DOHH2 (cell line): ENCODE results near the gene S100A16.

Experiments
- H3F3A ChIP-seq: fragments of 200-600 bp; sonication (generic), shearing (Covaris generic); 2 replicates; pipeline ENCODE4 v1.6.0; 2016; ENCODE audit warnings: antibody characterized with exemption, mild to moderate bottlenecking; ENCODE audit not compliant: control insufficient read depth, insufficient read depth
- H3K27ac ChIP-seq: fragments of 200-600 bp; sonication (generic); 2 replicates; pipeline ENCODE4 v1.5.1; 2014; ENCODE audit warnings: low read depth, mild to moderate bottlenecking, low read length, moderate library complexity
- H3K27me3 ChIP-seq: fragments of 200-600 bp; sonication (generic); 2 replicates; pipeline ENCODE4 v1.6.1; 2014; ENCODE audit warnings: mild to moderate bottlenecking, low read length, mixed read lengths; ENCODE audit not compliant: control insufficient read depth
- H3K36me3 ChIP-seq: fragments of 200-600 bp; sonication (generic); 2 replicates; pipeline ENCODE4 v1.6.1; 2014; ENCODE audit warnings: mild to moderate bottlenecking, low read length, moderate library complexity, mixed read lengths; ENCODE audit not compliant: control insufficient read depth
- H3K4me1 ChIP-seq: fragments of 200-600 bp; sonication (generic); 2 replicates; pipeline ENCODE4 v1.6.1; 2014; ENCODE audit warnings: mild to moderate bottlenecking, low read length, mixed read lengths; ENCODE audit not compliant: control insufficient read depth
- H3K4me2 ChIP-seq: fragments of 200-600 bp; sonication (generic); 2 replicates; pipeline ENCODE4 v1.6.0; 2014; ENCODE audit warnings: mild to moderate bottlenecking, low read length, moderate library complexity
- H3K4me3 ChIP-seq: fragments of 200-600 bp; sonication (generic); 2 replicates; pipeline ENCODE4 v1.5.1; 2014; ENCODE audit warnings: mild to moderate bottlenecking, low read length, mixed read lengths
- H3K79me2 ChIP-seq: fragments of 200-600 bp; sonication (generic); 2 replicates; pipeline ENCODE4 v1.6.1; 2014; ENCODE audit warnings: mild to moderate bottlenecking, low read length, mixed read lengths; ENCODE audit not compliant: control insufficient read depth
- H3K9me2 ChIP-seq: fragments of 200-600 bp; sonication (generic); replicated peaks from 2 replicates; pipeline ENCODE4 v1.6.1; 2014; ENCODE audit warnings: mild to moderate bottlenecking, low read length, mixed read lengths; ENCODE audit not compliant: control insufficient read depth
- H3K9me3 ChIP-seq: fragments of 200-600 bp; sonication (generic); 2 replicates; pipeline ENCODE4 v1.6.1; 2014; ENCODE audit warnings: antibody characterized with exemption, low read length, mixed read lengths; ENCODE audit not compliant: control insufficient read depth, insufficient read depth
- H4K20me1 ChIP-seq: fragments of 200-600 bp; sonication (generic); 2 replicates; pipeline ENCODE4 v1.6.0; 2014; ENCODE audit warnings: low read depth, mild to moderate bottlenecking, antibody characterized with exemption, low read length, moderate library complexity; ENCODE audit not compliant: control insufficient read depth, insufficient read depth
- EZH2phosphoT487 ChIP-seq: fragments of 200-600 bp; sonication (generic); IDR thresholded peaks from 2 replicates; pipeline ENCODE4 v1.6.1; 2017; ENCODE audit warnings: borderline replicate concordance, mild to moderate bottlenecking, antibody characterized with exemption, low read length, moderate library complexity, mixed read lengths
- TF ChIP-seq, protein P1 (sequence below): fragments of 200-600 bp; sonication (generic); IDR thresholded peaks from one replicate; pipeline ENCODE4 v1.5.1; 2014; ENCODE audit warnings: antibody characterized with exemption, mild to moderate bottlenecking, low read depth, low read length; ENCODE audit not compliant: poor library complexity, severe bottlenecking

The S100A16 gene

DNA sequence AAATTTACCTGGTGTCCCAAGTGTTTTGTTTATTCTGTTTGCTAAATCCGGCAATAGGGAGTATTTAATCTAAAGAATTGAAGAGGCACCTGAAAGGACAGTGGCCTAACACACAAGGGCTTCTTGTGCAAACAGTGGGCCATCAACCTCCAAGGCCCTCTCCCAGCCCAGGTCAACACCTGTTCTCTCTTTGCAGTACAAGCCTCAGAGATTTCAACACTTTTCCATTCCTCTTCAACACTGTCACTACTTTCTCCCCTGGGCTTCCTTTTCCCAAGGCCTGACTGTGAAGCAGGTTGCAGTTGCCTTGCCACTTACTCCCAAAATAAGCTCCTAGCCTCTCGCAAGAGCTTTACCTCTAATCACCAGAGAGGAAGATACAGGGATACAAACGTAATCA lies 42.4 kb upstream of the S100A16 start:
- H4K20me1 ChIP-seq = no peaks in the 10 kb centered on the region
- H3K4me1 ChIP-seq = peaks cover 17% of the 10 kb centered on the region
- H3F3A ChIP-seq = peaks cover 14% of the 10 kb centered on the region
- 0 out of 2 replicates have a peak, but pooled peaks cover 2% of the 10 kb centered on the region for H3K36me3 ChIP-seq
- H3K27me3 ChIP-seq = no peaks in the 10 kb centered on the region
- no peak overlapping the region for H3K27ac ChIP-seq
- TF ChIP-seq, protein P1, sequence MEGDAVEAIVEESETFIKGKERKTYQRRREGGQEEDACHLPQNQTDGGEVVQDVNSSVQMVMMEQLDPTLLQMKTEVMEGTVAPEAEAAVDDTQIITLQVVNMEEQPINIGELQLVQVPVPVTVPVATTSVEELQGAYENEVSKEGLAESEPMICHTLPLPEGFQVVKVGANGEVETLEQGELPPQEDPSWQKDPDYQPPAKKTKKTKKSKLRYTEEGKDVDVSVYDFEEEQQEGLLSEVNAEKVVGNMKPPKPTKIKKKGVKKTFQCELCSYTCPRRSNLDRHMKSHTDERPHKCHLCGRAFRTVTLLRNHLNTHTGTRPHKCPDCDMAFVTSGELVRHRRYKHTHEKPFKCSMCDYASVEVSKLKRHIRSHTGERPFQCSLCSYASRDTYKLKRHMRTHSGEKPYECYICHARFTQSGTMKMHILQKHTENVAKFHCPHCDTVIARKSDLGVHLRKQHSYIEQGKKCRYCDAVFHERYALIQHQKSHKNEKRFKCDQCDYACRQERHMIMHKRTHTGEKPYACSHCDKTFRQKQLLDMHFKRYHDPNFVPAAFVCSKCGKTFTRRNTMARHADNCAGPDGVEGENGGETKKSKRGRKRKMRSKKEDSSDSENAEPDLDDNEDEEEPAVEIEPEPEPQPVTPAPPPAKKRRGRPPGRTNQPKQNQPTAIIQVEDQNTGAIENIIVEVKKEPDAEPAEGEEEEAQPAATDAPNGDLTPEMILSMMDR = no peak
- TF ChIP-seq EZH2phosphoT487 = no peak
- no peaks in the 10 kb centered on the region for H3K9me3 ChIP-seq
- peaks cover 14% of the 10 kb centered on the region for H3K79me2 ChIP-seq
- no peak overlapping the region for H3K4me3 ChIP-seq
- no peaks in the 10 kb centered on the region for H3K9me2 ChIP-seq
- no peak overlapping the region for H3K4me2 ChIP-seq

- Histone ChIP-seq H3K79me2 (no peaks in the 10 kb centered on the region), H3K9me3 (no peaks in the 10 kb centered on the region), H3K27ac (no peak overlapping the region), H3F3A (peaks cover 9% of the 10 kb centered on the region; the same call in 1 of the 2 replicates), H3K36me3 (no peaks in the 10 kb centered on the region), H3K4me3 (no peak overlapping the region), H3K9me2 (no peaks in the 10 kb centered on the region), H4K20me1 (no peaks in the 10 kb centered on the region), H3K4me2 (no peak overlapping the region), H3K27me3 (no peaks in the 10 kb centered on the region), H3K4me1 (peaks cover 3% of the 10 kb centered on the region)
- TF ChIP-seq EZH2phosphoT487 = no peak
- TF ChIP-seq, protein P1 = no peak
Measured at GRCh38 chr1:153652805-153653500, 40.0 kb upstream of the S100A16 start.

GRCh38 chr1:153651771-153652170 lies 38.8 kb upstream of the S100A16 start:
- Histone ChIP-seq H3K9me2 (no peaks in the 10 kb centered on the region), H3K4me2 (no peak overlapping the region), H3K9me3 (no peaks in the 10 kb centered on the region), H3F3A (peaks cover 13% of the 10 kb centered on the region), H3K36me3 (peaks cover 7% of the 10 kb centered on the region), H3K4me3 (no peak overlapping the region), H3K79me2 (no peaks in the 10 kb centered on the region), H3K4me1 (no peaks in the 10 kb centered on the region), H3K27me3 (no peaks in the 10 kb centered on the region), H4K20me1 (no peaks in the 10 kb centered on the region), H3K27ac (no peak overlapping the region)
- no peak for TF ChIP-seq EZH2phosphoT487
- TF ChIP-seq, protein P1 = no peak
